Muscle of arm (tissue), 12 donors: Measurements from ENCODE around the gene RORC. TPM values are rescaled to one million over a fixed set of nuclear protein-coding genes. Genes with fewer than 3 reads are reported as not detected.

ENCODE experiments used
- DNase-seq: peaks from one replicate; pipeline ENCODE4 v3.0.0-alpha.2; 2013
- polyA plus RNA-seq, 12 donors: library from polyadenylated mRNA; unstranded; fragments of 120-200 nt; gene quantifications; one replicate each; pipeline ENCODE4 v1.2.1, GENCODE V29; 2013; ENCODE audit not compliant: insufficient read length in 12 of 12

The RORC gene
- polyA plus RNA-seq, 12 donors: 1.8 to 12.2 (median 6.2) TPM; not detected in 1

GRCh38 chr1:151829352-151830046, 2.1 kb downstream of the RORC start:
- DNase-seq: no peak

- no peak for DNase-seq
These were observed 2.7 kb downstream of the RORC start for GRCh38 chr1:151828921-151829320.

DNA sequence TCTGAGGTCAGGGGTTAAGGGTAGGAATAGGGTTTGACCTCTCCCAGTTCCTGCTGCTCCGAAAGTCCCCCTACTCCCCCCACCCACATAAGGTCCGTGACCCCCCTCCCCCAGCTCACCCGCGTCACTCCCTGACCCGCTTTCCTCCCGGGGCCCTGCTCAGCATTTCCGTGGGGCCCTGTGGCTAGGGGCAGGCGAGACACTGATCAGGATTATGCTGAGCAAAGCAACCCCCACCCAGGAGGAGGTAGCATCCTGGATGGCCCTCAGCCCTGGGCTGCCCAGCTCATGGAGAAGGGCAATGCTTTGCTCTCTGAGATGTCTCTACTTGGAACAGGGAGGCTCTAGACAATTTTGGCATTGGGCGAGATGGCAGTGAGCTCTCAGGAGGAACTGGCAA, 3.7 kb downstream of the RORC start:
- DNase-seq: no peak

DNA sequence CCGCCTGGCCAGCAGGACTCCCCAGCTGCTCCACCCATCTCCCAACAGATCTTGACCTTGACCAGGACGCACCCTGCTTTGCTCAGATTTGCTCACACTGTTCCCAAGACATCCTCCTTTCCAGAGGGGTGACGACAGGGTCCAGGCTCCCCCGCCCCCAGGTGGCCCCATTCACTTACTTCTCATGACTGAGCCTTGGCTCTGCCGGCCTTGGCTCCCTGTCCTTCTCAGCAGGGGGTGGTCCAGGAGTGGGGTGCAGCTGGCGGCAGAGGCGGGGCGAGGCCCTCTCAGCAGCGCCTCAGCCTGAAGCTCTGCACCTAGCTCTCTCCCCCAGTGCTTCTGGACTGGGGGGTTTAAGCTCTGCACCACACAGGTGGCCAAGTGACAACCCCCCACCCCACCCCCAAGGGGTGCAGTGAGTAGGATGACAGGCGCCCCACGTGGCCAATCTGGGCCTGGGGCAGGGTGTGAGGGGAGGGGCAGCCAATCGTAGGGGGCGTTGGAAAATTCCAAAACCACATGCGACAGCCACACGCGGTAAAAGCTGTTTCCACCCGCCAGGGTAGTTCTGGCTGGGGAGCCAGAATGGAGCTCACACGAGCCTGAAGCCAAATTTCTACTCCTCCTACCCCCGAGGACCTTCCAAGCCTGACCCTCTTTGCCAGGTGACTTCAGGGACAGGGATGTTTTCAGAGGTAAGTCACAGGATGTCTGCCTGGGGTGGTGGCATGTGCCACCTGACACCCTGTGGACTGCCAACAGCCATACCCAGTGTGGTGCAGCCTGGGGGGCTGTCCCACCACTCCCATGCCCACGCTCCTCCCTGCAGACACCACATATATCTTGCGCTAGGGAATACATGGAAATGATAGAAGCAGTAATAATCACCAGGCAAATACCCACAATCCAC, 5.6 kb downstream of the RORC start:
- no peak for DNase-seq

- DNase-seq: no peak
These were observed 6.4 kb downstream of the RORC start for GRCh38 chr1:151825204-151825603.

GRCh38 chr1:151823175-151823574, 8.4 kb downstream of the RORC start:
- DNase-seq: no peak

DNA sequence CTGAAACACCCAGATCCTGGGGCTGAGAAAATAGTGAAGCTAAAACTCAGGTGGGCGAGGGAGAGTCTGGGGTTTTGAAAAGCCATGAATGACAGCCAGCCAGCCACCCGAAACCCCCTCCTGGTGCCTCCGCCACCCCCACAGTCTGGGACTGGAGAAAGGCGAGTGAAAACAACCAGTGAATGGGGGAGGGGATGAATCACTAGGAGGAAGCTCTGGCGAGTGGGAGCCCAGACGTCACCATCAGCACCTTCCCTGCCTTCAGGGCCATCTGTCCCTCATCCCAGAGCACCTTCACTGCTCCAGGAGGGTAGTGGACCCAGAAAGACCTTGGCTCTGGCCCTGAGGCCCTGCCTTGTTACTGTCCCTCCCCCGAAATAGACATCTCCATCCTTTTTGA, 9.2 kb downstream of the RORC start:
- DNase-seq: no peak

GRCh38 chr1:151820940-151821339, 10.7 kb downstream of the RORC start:
- DNase-seq: no peak

GRCh38 chr1:151819976-151820623, 11.5 kb downstream of the RORC start:
- no peak for DNase-seq

GRCh38 chr1:151819227-151819835, 12.3 kb downstream of the RORC start:
- no peak for DNase-seq

DNA sequence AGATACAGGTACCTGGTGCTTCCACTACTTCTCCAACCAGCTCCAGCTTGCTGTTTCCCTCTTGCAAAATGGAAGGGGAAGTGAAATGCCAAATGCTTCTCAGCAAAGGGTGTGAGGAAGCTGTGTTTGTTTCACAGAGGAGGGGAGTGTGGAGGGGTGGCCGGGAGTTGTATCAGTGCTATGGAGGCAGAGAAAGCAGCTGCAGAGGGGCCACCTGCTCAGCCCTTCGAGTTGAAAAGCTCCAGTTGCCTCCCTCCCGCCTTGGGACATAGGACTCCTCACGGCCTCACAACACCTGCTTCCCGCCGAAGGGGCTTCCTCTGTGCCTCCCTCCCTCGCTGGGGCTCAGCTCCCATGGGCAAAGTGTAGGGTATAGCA, 14.3 kb downstream of the RORC start:
- DNase-seq: no peak

DNA sequence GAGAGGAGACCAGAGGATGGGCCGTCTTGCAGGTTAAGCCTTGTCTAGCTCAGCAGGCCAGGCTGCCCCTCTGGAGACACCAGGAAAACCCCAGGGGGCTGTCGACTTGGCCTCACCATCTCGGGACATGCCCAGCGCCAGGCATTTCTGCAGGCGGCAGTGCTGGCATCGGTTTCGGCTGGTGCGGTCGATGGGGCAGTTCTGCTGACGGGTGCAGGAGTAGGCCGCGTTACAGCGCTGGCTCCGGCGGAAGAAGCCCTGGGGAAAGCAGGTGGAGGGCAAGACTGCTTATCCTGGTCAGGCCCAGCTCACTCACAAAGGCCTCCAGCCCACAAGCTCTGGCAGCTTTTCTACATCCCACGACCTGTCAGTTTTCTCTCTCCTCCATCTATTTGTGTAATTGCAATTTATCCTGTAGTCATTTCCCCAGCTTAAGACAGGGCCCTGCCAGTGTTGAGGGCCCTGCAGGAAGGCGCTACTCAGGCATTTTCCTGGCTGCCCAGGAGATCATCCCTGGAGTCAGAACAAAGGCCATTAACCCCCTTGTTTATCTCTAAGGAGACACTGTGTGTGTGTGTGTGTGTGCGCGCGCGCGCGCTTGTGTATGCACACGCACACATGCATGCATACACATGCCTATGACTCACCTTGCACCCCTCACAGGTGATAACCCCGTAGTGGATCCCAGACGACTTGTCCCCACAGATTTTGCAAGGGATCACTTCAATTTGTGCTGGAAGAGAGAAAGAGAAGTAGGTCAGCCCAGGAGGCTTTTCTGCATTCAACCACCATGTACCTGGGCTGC, 14.9 kb downstream of the RORC start:
- no peak for DNase-seq

DNA sequence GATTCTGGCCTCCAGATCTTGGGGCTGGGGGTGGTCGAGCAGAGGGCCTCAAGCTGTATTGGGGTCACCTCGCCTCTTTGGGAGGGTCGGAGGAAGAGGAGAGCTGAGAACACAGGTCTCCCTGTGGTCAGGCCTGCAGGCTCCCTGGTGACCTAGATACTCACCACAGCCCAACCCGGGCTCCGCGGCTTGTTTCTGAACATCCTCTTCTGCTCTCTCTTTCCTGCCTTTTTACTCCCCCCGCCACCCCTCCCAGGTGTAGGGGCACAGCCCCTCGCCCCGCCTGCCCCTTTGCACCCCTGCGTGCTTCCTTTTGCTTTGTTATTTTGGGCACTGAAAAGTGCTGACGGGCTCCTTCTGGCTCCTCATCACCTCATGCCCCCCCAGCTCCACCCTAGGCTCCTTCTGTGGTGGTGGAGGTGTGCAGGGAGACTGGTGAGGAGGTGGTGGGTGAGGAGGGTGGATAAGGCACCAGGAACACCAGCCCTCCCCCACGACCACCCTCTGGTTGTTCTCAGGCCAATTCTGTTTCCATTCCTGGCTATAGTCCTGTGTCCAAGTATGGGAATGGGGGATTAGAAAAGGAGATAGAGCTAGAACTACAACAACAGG, 15.8 kb downstream of the RORC start:
- DNase-seq: no peak

DNA sequence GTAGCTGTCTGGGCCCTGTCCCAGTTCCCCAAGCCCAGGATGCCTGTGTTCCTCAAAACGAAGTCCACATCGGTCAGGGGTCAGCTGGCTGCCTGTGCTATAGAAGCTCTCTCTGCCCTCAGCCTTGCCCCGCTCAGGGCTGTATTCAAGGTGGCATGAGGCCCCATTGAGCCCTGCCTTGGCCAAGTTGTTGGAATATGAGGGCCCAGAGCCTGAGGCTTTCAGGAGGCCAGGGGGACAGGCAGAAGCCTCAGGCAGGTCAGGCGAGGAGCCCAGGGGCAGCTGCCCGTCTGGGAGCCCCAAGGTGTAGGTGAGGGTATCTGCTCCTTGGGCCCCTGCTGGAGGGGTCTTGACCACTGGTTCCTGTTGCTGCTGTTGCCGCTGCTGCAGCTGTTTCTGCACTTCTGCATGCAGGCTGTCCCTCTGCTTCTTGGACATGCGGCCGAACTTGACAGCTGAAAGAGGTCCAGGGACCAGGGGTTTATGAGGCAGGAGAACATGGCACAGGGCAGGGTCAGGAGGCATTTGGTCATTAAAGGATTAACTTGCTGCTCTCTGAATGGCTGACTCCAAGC, 16.5 kb downstream of the RORC start:
- DNase-seq: no peak

GRCh38 chr1:151814426-151814825, 17.2 kb downstream of the RORC start:
- DNase-seq: no peak

- DNase-seq: no peak
These were observed 18.2 kb downstream of the RORC start for GRCh38 chr1:151813271-151813977.

DNA sequence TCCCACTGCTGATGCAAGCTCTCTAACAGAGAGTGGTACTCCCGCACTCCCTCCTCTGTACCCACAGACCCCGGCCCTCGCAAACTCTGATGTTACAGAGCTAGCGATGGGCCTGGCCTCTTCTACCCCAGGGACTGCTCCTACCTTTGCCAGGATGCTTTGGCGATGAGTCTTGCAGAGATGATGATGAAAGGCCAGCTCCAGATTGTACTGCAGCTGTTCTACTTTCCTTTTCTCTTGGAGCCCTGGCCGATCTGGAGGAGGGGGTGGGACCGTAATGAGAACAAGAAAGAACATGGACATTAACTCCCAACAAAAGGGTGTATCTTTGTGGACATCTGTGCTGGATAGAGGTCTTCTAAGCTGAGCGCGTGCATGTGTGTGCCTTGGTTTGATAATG, 20.4 kb downstream of the RORC start:
- DNase-seq: no peak

- no peak for DNase-seq
These were observed 21.5 kb downstream of the RORC start for GRCh38 chr1:151809985-151810556.

DNA sequence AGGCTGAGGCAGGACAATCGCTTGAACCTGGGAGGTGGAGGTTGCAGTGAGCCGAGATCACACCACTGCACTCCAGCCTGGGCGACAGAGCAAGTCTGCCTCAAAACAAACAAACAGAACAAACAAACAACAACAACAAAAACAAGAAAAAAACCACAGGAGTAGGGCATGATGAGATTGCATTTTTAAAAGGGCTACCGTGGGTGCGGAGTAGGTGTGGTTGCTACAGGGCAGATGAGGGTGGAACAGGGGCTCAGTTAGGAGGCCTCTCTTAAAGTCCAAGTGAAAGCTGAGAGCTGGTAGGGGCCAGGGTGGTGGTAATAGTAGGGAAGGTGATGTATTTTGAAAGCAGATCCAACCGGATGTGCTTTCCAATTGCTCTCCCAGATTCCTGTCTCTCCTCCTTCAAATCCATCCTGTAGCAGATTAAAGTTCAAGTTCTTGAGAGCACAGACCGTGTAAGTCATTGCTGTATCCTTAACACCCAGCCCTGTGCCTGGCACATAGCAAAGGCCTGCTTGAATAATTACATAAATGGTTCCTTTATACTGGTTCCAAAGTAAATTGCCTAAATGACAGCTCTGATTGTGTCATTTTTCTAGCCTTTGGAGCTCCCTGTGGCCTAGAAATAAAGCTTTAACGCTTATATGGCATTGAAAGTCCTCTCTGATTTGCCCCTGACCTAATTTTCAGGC, 22.2 kb downstream of the RORC start:
- no peak for DNase-seq
